ENCODE data around the gene ARHGEF35.
"Not testable (repeated sequence)": the region's sequence is repeated elsewhere in the genome, so short reads cannot be mapped to it uniquely, and the experiment has no call there.

The ARHGEF35 gene

GRCh38 chr7:144195212-144195872 lies at the start of gene ARHGEF35:
Gene ARHGEF35 (minus strand): TSS chr7:144195833. CDS start chr7:144188383, 7,450 bp downstream.
- not testable (repeated sequence) for DNase-seq

DNA sequence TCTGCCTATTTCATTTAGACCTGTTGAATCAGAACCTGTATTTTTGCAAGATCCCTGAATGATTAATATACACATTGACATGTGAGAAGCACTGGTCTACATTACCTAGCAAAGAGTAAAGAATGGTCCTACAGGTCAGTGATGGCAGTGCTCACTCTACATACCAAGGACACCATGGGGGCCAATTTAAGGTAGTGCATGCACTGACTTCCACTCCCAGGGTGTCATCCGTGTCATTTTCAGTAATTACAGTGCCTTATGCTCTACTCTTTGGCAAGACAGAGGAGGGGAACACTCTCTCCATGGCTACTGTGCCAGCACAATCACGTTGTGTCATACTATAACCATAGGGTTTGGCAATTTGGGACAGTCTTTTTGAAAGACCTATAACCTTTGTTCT lies 49.7 kb upstream of the ARHGEF35 start:
- DNase-seq = not testable (repeated sequence)

DNA sequence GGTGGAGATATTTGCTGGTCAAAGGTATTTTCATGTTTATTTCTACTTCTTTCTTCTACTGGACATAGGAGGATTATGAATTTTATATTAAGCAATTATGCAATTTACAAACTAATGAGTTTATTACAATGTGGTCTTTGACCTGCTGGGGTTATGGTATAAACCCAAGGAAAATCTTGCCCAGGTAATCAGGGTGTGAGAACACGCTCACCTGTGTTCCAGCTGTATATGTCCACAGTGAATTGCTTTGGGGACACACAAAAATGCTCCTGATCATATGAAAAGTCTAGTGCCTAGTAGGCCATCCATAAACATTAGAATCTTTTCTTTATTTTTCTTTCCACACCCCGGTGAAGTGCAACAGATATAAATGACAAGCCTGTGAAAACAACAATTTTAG lies 43.7 kb upstream of the ARHGEF35 start, which contains the start of gene OR2A42:
OR2A42 (minus strand) TSS at position 241 of the 400 bp plus-strand sequence. CDS start 6,762 bp downstream, outside the sequence.
- not testable (repeated sequence) for DNase-seq

DNA sequence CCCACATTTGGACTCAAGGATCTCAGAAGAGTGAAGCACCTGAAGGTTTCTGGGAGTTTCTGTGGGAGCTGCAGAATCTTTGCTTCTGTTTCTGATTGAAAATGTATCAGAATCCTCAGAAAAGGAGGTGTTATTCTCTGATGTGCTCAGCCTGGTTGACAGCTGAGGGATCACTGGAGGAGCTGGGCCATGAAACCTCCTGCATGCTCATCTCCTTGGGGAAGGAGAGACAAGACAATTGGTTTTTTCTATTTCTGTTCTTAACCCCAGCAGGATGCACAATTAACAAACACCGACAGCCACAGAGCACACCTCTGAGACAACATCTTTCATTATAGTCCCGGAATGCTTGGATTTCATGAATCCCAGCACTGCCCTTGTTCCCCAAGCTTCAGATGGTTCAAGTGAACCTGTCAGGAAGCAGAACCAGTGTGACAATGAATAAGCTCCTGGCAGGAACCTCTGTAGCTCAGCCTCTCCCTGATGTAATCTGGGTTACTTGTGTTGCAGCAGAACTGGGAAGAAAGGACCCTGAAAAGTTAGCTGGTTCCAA lies 43.0 kb upstream of the ARHGEF35 start:
- not testable (repeated sequence) for DNase-seq

GRCh38 chr7:144233039-144233438 lies 37.4 kb upstream of the ARHGEF35 start:
- DNase-seq = not testable (repeated sequence)

- not testable (repeated sequence) for DNase-seq
Measured at GRCh38 chr7:144231027-144231426, 35.4 kb upstream of the ARHGEF35 start.

DNA sequence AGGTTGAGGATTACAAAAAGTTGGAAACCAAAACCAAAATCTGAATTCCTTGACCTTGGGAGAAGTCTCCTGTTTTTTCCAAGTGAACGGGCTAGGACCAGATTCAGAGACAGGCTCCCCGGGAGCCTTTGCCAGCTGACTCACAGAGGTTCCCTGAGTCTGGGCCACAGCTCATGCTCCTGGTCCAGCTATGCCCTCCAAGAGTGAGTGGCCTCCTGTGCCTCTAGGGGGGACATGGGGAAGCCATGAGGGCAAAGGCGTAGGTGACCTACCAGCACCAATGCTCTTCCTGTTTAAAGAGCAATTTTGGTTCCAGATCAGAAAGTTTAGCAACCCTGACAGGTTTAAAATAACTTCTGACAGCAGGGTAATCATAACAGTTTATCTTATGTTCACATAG lies 33.2 kb upstream of the ARHGEF35 start:
- DNase-seq = not testable (repeated sequence)

DNA sequence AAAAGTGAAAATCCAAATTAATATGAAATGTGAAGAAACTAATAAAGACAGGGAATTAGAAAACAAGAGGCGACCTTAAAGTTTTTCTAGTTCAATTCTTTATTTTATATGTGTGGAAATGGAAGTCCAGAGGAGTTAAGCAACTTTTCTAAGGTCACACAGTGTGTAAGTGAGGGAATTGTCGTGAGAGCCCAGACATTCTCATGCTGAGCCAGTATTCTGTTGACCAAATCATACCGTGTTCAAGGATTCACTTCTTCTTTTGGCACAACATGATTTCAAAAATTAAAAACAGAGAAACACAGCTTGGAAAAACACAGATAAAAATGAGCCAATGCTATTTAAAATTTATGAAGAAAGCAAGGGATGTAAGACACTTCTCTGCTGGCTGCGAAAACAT lies 31.2 kb upstream of the ARHGEF35 start:
- DNase-seq = not testable (repeated sequence)

DNA sequence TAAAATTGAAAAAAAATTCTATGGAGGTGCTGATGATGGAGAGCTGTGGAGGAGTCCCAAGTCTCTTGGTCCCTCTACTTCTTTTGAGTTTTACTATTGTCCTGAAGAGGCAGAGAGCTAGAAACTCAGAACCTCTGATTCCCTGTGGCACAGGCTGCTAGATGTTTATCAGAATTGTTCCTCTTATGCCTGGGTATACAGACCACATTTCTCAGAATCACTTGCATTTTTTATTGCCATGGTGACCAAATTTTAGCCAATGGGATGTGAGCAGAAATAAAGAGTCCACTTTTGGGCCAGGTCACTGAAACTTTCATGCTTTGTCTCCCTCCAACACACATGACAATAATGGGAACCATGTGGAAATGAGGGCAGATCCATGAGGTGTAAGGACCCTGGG lies 28.0 kb upstream of the ARHGEF35 start:
- DNase-seq = not testable (repeated sequence)

GRCh38 chr7:144220531-144220930 lies 24.9 kb upstream of the ARHGEF35 start:
- DNase-seq = not testable (repeated sequence)

DNA sequence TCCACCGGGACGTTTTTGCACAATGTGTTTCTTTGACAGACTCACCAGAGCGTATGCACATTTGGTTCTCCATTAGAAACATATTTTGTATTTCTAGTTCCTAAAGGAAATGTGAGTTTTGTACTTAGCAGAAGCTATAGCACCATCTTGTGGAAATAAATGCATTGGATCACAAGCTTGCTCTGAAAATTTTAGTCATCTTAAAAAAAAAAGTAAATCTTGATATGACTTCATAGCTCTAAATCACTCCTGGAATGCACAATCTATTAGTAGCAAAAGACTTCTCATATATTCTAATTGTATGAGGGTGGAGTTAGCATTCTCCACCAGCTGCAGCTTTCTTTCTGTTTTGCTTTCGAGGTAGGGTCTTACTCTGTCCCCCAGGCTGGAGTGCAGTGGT lies 23.5 kb upstream of the ARHGEF35 start:
- not testable (repeated sequence) for DNase-seq

DNA sequence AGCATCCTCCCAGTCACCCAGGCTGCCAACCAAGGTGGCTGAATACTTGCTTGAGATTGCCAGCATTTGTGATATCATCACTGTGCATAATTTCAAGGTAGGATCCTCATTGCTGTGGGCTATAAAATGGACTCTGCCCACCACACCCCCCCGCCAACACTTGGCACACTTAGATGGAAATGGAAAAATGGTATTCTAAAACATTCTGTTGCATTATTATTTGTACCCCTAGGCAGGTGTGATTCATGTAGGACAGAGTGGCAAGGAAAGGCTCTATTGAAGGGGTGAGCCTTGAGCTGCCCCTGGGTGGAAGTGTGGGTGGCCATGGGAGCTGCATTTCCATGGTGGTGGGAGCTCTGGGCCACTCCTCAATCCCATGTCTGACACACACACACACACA lies 22.9 kb upstream of the ARHGEF35 start:
- not testable (repeated sequence) for DNase-seq

GRCh38 chr7:144217200-144217599 lies 21.6 kb upstream of the ARHGEF35 start:
- not testable (repeated sequence) for DNase-seq

DNA sequence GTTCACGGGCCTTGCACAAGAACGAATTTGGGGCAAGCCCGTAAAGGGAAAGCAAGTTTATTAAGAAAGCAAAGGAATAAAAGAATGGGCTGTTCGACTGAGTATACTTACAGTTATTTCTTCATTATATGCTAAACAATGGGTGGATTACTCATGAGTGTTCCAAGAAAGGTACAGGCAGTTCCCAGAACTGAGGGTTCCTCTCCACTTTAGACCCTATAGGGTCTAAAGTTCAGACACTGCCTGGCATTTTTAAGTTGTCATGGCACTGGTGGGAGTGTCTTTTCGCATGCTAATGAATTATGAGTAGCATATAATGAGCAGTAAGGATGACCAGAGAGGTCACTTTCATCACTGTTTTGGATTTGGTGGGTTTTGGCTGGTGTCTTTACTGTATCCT lies 9.7 kb upstream of the ARHGEF35 start:
- not testable (repeated sequence) for DNase-seq

DNA sequence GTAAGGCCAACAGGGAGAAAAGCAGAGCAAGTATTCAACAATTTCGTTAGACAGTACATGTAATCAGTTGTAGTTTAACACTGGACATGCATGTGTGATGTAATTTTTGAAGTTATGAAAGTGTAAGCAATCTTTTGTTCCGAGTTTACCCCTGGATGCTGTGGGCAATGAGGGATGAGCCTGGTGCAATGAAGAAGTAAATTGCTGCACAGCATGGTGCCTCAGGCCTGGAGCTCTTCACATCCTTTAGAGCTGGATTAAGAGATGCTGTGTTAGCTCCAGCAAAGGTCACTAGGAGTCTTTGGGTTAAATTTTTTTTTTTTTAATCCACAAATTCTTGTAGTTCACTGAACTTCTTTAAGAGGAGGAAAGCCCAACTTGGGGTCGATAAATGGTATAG lies 7.5 kb upstream of the ARHGEF35 start:
- DNase-seq = not testable (repeated sequence)

DNA sequence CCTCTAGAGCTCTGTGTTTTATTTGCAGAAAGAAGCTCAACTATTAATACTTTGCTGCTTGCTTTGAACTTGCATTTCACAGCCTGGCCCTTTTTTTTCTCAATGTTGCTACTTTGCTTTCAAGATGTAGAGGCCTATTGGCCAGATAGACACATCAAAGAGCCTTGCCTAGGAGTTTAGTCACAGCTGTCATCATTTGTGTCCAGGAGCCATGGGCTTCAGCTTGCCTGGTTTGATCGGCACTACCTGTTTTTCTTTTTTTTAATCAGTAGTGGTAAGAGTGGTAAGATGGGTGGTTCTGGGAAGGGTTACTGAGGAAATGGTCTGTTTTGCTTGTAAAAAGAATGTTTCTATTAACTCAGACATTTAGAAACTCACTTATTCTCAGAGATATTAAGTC lies 6.3 kb upstream of the ARHGEF35 start:
- DNase-seq = not testable (repeated sequence)

DNA sequence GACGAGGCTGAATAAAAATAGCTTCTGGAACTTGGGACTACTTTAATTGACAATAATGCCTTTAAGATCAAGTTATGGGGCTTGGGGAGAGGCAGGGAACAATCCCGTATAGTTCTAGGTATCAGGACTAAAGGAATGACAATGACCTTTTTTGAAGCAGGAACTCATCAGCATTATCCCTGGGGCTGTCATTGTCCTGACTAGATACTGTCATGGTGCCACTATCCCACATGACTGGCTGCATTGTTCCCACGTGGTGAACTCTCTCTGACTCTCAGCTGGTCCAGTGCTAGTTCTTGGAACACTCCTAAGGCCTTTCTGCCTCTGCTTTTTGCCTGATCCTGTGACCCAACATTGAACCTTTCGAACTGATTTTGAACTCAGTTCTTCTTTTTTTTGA lies 3.3 kb upstream of the ARHGEF35 start:
- not testable (repeated sequence) for DNase-seq

DNA sequence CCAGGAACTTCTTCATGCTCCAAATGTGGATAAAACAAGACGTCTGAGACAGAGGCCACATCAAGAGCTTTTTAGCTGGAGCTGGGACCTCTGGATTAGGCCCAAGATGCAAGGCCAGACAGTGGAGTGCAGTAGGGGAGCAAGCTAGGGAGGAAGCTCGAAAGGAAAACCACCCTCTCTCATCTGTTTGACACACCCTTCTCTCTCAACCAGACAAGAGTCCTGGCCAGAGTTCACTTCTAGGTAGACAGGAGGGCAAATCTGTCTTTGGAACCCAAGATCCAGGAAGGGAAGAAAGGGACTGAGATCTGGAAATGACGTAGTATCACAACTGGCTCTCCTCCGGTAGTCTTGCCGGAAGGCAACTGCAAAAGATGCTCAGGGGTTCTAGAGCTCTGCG lies 1.2 kb downstream of the ARHGEF35 start:
- not testable (repeated sequence) for DNase-seq

DNA sequence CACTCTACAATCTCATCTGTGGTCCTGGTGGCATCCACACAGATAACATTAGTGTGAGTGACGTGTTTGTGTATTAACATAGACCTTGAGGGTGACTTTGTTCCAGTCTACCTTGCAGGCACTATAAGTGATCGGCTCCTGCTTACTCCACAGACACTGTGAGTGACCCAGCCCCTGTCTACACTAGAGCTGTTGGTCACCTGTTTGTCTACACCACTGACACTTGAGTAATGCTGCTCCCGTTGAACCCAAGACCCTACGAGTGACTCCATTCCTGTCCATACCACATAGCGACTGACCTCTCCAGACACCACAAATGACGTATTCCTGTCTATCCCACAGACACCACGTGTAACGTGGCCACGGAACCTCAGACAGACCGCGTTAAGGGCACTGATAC lies 1.9 kb downstream of the ARHGEF35 start:
- not testable (repeated sequence) for DNase-seq

GRCh38 chr7:144188578-144189171 lies 7.0 kb downstream of the ARHGEF35 start:
- DNase-seq = not testable (repeated sequence)

GRCh38 chr7:144187848-144188247 lies 7.8 kb downstream of the ARHGEF35 start:
- not testable (repeated sequence) for DNase-seq

DNA sequence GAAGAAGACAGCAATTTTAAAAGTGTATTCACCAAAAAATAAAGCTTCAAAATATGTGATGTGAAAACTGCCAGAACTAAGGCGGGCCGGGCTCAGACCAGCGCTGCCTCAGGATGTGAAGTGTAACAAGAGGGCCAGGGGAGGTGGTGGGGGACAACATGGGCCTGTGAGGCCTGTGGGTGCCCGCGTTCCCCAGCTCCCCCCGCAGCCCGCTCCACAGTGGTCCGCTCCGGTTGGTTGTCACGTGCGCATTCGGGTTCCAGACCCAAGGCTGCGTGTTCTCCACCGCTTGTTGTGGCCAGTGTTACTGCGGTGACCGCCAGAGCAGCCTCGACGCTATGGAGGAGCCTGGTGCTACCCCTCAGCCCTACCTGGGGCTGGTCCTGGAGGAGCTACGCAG lies 12.5 kb downstream of the ARHGEF35 start, which contains the start of gene CTAGE4:
CTAGE4 (plus strand) TSS at position 301 of the 400 bp plus-strand sequence; CDS start at position 339, 38 bp downstream.
- not testable (repeated sequence) for DNase-seq

DNA sequence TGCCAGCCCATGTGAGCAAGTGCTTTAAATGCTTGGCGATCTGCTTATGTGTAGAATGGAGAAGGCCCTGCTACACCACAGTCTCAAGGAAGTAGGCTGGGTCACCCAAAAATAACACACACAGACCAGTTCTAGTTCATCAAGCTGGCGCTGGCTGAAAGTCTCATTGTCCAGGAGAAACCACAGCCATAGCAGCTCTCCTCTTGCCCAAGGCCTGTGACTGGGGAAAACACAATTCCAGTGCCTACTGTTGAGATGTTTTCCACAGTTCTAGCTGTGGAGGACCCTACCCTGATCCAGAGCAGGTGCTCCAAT lies 16.5 kb downstream of the ARHGEF35 start:
- not testable (repeated sequence) for DNase-seq
